ENCODE results near the gene CYB5R4. TPM values are rescaled to one million over a fixed set of nuclear protein-coding genes. Genes with fewer than 3 reads are reported as not detected.

Gene CYB5R4
- total RNA-seq, 2 donors from 2014 or later: 29.0 to 39.3 TPM

- H3K4me1 Mint-ChIP-seq (ENCODE audit: low read depth in 2 of 2): peaks cover 4 to 12% of the 10 kb centered on the region in 2 donors
- no peak for DNase-seq (ENCODE audit: low spot score)
- H3K27ac Mint-ChIP-seq: no peak overlapping the region
- H3K27me3 Mint-ChIP-seq: no peaks in the 10 kb centered on the region
- H3K36me3 Mint-ChIP-seq: peaks cover 24% of the 10 kb centered on the region
- H3K9me3 Mint-ChIP-seq: no peaks in the 10 kb centered on the region
- no peak for ATAC-seq
- no peak overlapping the region for H3K4me3 Mint-ChIP-seq
Observed at GRCh38 chr6:83954371-83954770, 94.9 kb downstream of the CYB5R4 start.

- no peaks in the 10 kb centered on the region for H3K27me3 Mint-ChIP-seq
- H3K9me3 Mint-ChIP-seq: no peaks in the 10 kb centered on the region
- H3K27ac Mint-ChIP-seq: no peak overlapping the region
- peaks cover 2 to 5% of the 10 kb centered on the region in 2 donors for H3K4me1 Mint-ChIP-seq (ENCODE audit: low read depth in 2 of 2)
- H3K36me3 Mint-ChIP-seq: peaks cover 32% of the 10 kb centered on the region
- DNase-seq (ENCODE audit: low spot score): no peak
- ATAC-seq: no peak
- H3K4me3 Mint-ChIP-seq: no peak overlapping the region
Observed at GRCh38 chr6:83958241-83958685, 98.8 kb downstream of the CYB5R4 start.

- peaks cover 10% of the 10 kb centered on the region for H3K9me3 Mint-ChIP-seq
- no peak overlapping the region for H3K27ac Mint-ChIP-seq
- ATAC-seq (peak in 1 of 2 donors; percentile 27), DNase-seq (ENCODE audit: low spot score) (no peak)
- H3K4me3 Mint-ChIP-seq: no peak overlapping the region
- H3K36me3 Mint-ChIP-seq: peaks cover 46% of the 10 kb centered on the region
- H3K4me1 Mint-ChIP-seq (ENCODE audit: low read depth in 2 of 2): peaks cover 2 to 5% of the 10 kb centered on the region in 2 donors
- no peaks in the 10 kb centered on the region for H3K27me3 Mint-ChIP-seq
Observed at GRCh38 chr6:83960664-83961063, 101.2 kb downstream of the CYB5R4 start.

GRCh38 chr6:83962582-83962981, 103.1 kb downstream of the CYB5R4 start:
- Mint-ChIP-seq H3K4me3 (no peak overlapping the region), H3K9me3 (peaks cover 10% of the 10 kb centered on the region), H3K27me3 (no peaks in the 10 kb centered on the region), H3K4me1 (ENCODE audit: low read depth in 2 of 2) (peaks cover 2 to 5% of the 10 kb centered on the region in 2 donors), H3K27ac (no peak overlapping the region), H3K36me3 (peaks cover 49% of the 10 kb centered on the region)
- DNase-seq (ENCODE audit: low spot score) (no peak), ATAC-seq (no peak)

GRCh38 chr6:83966539-83966938, 107.0 kb downstream of the CYB5R4 start:
- Mint-ChIP-seq H3K27ac (no peak overlapping the region), H3K4me3 (no peak overlapping the region), H3K4me1 (ENCODE audit: low read depth in 2 of 2) (peaks cover 0 to 2% of the 10 kb centered on the region in 2 donors), H3K36me3 (peaks cover 49% of the 10 kb centered on the region), H3K27me3 (no peaks in the 10 kb centered on the region), H3K9me3 (peaks cover 10% of the 10 kb centered on the region)
- DNase-seq (ENCODE audit: low spot score) (no peak), ATAC-seq (no peak)

GRCh38 chr6:83970582-83970981, 111.1 kb downstream of the CYB5R4 start:
- Mint-ChIP-seq H3K4me3 (no peak overlapping the region), H3K27me3 (no peaks in the 10 kb centered on the region), H3K27ac (no peak overlapping the region), H3K4me1 (ENCODE audit: low read depth in 2 of 2) (no peaks in the 10 kb centered on the region), H3K36me3 (peaks cover 16% of the 10 kb centered on the region), H3K9me3 (peaks cover under 1% of the 10 kb centered on the region)
- DNase-seq (ENCODE audit: low spot score) (no peak), ATAC-seq (no peak)

GRCh38 chr6:83974409-83975050, 115.0 kb downstream of the CYB5R4 start:
- H3K4me3 Mint-ChIP-seq: no peak overlapping the region
- H3K9me3 Mint-ChIP-seq: no peaks in the 10 kb centered on the region
- no peaks in the 10 kb centered on the region for H3K27me3 Mint-ChIP-seq
- H3K4me1 Mint-ChIP-seq (ENCODE audit: low read depth in 2 of 2): no peaks in the 10 kb centered on the region
- DNase-seq (ENCODE audit: low spot score) (no peak), ATAC-seq (no peak)
- H3K36me3 Mint-ChIP-seq: peaks cover 3% of the 10 kb centered on the region
- no peak overlapping the region for H3K27ac Mint-ChIP-seq

GRCh38 chr6:83976037-83976755, 116.7 kb downstream of the CYB5R4 start:
- no peaks in the 10 kb centered on the region for H3K27me3 Mint-ChIP-seq
- H3K9me3 Mint-ChIP-seq: no peaks in the 10 kb centered on the region
- H3K4me3 Mint-ChIP-seq: no peak overlapping the region
- H3K27ac Mint-ChIP-seq: no peak overlapping the region
- H3K36me3 Mint-ChIP-seq: no peaks in the 10 kb centered on the region
- no peaks in the 10 kb centered on the region for H3K4me1 Mint-ChIP-seq (ENCODE audit: low read depth in 2 of 2)
- ATAC-seq: no peak
- no peak for DNase-seq (ENCODE audit: low spot score)

- no peak overlapping the region for H3K4me3 Mint-ChIP-seq
- no peaks in the 10 kb centered on the region for H3K36me3 Mint-ChIP-seq
- ATAC-seq (no peak), DNase-seq (ENCODE audit: low spot score) (no peak)
- no peaks in the 10 kb centered on the region for H3K27me3 Mint-ChIP-seq
- no peaks in the 10 kb centered on the region for H3K9me3 Mint-ChIP-seq
- H3K27ac Mint-ChIP-seq: no peak overlapping the region
- no peaks in the 10 kb centered on the region for H3K4me1 Mint-ChIP-seq (ENCODE audit: low read depth in 2 of 2)
Observed at GRCh38 chr6:83976871-83977270, 117.4 kb downstream of the CYB5R4 start.

- Mint-ChIP-seq H3K4me1 (ENCODE audit: low read depth in 2 of 2) (no peaks in the 10 kb centered on the region), H3K27ac (no peak overlapping the region), H3K9me3 (no peaks in the 10 kb centered on the region), H3K4me3 (no peak overlapping the region), H3K27me3 (no peaks in the 10 kb centered on the region), H3K36me3 (peaks cover 2% of the 10 kb centered on the region)
- ATAC-seq (no peak), DNase-seq (ENCODE audit: low spot score) (no peak)
Observed at GRCh38 chr6:83978324-83978734, 118.8 kb downstream of the CYB5R4 start.

- Mint-ChIP-seq H3K36me3 (peaks cover 5% of the 10 kb centered on the region), H3K4me1 (ENCODE audit: low read depth in 2 of 2) (no peaks in the 10 kb centered on the region), H3K9me3 (no peaks in the 10 kb centered on the region), H3K27me3 (no peaks in the 10 kb centered on the region), H3K4me3 (no peak overlapping the region), H3K27ac (no peak overlapping the region)
- ATAC-seq (no peak), DNase-seq (ENCODE audit: low spot score) (no peak)
Observed at GRCh38 chr6:83978997-83979396, 119.5 kb downstream of the CYB5R4 start.

GRCh38 chr6:83984411-83984810, 124.9 kb downstream of the CYB5R4 start:
- no peak for DNase-seq (ENCODE audit: low spot score)
- peaks cover 5% of the 10 kb centered on the region for H3K36me3 Mint-ChIP-seq
- no peak for ATAC-seq
- H3K4me3 Mint-ChIP-seq: no peak overlapping the region
- H3K27me3 Mint-ChIP-seq: no peaks in the 10 kb centered on the region
- H3K4me1 Mint-ChIP-seq (ENCODE audit: low read depth in 2 of 2): no peaks in the 10 kb centered on the region
- H3K9me3 Mint-ChIP-seq: no peaks in the 10 kb centered on the region
- H3K27ac Mint-ChIP-seq: no peak overlapping the region

GRCh38 chr6:83985308-83985713, 125.8 kb downstream of the CYB5R4 start:
- Mint-ChIP-seq H3K4me3 (no peak overlapping the region), H3K27me3 (no peaks in the 10 kb centered on the region), H3K9me3 (no peaks in the 10 kb centered on the region), H3K4me1 (ENCODE audit: low read depth in 2 of 2) (no peaks in the 10 kb centered on the region), H3K27ac (no peak overlapping the region), H3K36me3 (peaks cover 5% of the 10 kb centered on the region)
- ATAC-seq: no peak
- no peak for DNase-seq (ENCODE audit: low spot score)

GRCh38 chr6:83985715-83986114, 126.2 kb downstream of the CYB5R4 start:
- ATAC-seq (no peak), DNase-seq (ENCODE audit: low spot score) (no peak)
- Mint-ChIP-seq H3K27me3 (no peaks in the 10 kb centered on the region), H3K27ac (no peak overlapping the region), H3K36me3 (peaks cover 5% of the 10 kb centered on the region), H3K9me3 (no peaks in the 10 kb centered on the region), H3K4me3 (no peak overlapping the region), H3K4me1 (ENCODE audit: low read depth in 2 of 2) (no peaks in the 10 kb centered on the region)
